Fibroblast of skin of right quadriceps (primary cell): ENCODE measurements around the gene FOXR1.

ENCODE experiments used
- DNase-seq: peaks from one replicate; pipeline ENCODE4 v3.0.0-alpha.2; 2013

The FOXR1 gene

DNA sequence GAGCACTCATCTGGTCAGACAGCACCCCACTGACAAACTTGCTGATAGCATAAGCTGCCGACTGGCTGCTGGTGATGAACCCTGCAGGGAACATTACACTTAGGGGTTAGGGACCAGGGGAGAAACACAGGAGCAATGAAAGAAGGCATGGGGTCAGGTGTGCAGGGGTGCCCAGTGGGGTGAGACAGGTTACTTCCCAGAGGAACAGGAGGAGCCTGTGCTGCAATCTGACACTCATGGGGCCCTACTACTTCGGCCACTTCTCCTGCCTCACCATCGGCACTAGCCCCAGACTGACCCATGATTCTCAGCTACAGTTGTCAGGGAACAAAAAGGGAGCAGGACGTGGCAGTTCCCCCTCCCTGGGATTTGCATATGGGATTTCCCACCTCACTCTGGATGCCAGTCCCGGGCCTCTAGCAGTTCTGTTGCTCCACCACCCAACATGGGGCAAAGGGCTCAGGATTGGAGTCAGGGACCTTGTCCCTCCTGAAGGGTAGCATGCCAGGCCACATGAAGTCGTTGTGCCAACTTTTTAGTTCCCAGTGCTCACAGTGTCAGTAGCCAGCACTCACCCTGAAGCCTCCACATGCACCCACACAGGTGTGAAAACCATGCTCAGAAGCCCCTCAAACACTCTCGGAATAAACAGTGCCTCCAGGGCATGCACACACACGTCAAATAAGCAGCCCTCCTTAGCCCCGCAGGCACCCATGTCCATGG, 56.9 kb downstream of the FOXR1 start:
- no peak for DNase-seq

DNA sequence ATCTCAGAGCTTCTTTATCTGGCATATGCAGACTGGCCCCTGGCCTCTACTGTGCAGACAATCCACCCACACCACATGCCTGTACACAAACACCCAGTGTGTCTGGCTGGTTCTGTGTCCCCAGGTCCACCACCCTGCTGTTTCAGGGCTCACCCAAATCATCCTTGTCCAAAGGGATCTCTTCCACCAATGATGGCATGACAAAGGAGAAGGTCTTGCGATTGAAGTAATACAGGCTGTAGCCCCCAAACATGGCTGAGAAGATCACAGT, 57.4 kb downstream of the FOXR1 start:
- no peak for DNase-seq

DNA sequence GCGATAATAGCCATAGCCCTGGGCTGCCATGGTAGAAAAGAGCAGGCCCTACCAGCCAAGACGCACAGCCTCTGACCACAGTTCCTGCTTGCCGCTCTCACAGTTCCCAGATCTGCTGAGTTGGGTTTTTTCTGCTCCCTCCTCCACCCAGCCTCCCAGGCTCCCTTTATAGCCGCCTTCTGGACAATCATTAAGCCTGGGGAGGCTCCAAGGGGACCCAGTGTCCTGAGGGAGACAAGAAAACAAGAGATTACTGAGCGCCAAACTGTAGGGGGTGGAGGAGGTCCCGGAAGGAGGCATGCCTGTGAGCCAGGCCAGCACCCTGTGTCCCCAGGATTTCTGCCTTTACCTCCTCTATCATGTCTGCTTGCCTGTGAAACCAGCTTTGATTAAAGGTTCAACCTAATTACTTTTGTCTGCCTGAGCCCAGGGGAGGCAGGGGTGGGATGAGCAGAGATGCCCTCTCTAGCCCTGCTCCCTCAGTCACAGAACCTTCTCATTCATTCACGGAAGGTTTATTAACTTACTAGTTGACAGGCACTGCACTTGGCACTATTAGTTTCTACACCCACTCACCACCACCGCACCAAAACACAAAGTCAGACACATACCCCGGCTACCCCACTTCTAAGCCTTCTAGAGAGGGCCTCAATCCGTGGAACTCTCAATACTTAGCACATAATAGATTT, 57.9 kb downstream of the FOXR1 start:
- DNase-seq = no peak

DNA sequence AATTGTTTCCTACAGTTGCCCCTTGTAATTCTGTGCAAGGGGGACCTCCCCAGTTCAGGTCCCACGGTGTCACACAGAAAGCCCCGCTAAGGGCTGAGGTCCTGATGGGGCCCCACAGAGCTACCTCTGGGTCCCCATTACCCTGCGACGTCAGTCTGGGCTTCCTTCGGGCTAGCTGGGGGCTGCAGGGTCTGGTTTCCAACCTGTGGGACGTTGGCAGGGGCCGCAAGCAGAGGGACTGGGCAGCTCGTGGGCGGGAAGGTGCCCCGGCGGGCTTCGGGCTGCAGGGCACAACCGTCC, 58.4 kb downstream of the FOXR1 start:
- DNase-seq = no peak

DNA sequence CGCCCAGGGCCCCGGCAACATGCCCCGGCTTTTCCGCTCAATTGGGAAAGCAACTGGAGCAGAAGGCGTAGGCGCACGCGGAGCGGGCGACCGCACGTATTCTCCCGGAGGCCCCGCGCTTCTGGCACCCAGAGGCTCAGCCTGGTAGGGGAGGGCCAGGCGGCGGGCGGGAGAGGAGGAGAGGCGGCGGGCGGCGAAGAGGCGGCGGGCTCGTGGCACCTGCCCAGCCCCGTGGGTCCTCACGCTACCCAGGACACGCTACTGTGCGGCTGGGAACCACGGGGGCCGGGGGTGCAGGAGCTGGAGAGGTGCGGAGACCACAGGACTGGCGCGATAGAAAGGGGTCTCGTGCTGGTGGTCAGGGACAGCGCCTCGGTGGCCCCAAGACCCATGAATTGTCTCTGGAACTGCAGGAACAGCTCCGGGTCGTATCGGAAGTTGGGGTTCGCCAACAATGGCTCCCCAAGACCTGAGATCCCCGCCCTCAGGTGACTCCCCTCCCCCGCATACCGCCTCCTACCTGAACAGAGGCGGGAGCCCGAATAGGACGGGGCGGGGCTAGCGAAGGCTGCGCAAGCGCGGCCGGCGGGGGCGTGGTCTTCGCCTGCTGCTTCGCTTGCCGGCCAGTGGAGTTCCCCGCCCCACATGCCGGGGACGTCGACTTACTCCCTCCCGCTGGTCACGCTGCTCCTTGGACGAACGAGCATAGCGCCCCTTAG, 58.9 kb downstream of the FOXR1 start, which contains the start of gene SLC37A4:
Gene SLC37A4 (minus strand): TSS at position 549 of the 719 bp plus-strand sequence.
- peak; percentile 96 for DNase-seq
